ENCODE data around the gene MFAP3L. TPM values are rescaled to one million over a fixed set of nuclear protein-coding genes. Genes with fewer than 3 reads are reported as not detected.
"Not testable (repeated sequence)": the region's sequence is repeated elsewhere in the genome, so short reads cannot be mapped to it uniquely, and the experiment has no call there.

Gene MFAP3L
- total RNA-seq, 1 experiment from 2014 or later, result 7.9 TPM

GRCh38 chr4:169948271-169948670 lies 77.9 kb downstream of the MFAP3L start:
- DNase-seq (ENCODE audit: low read depth, low spot score) (no peak), ATAC-seq (no peak)
- ChIA-PET POLR2A (no interaction called here), CTCF (no interaction called here)
- intact Hi-C loops (cut with micrococcal nuclease; ENCODE audit: unreplicated experiment), result no loop called here
- no peaks in the 10 kb centered on the region for H3K9me3 ChIP-seq (ENCODE audit: control insufficient read depth, insufficient read depth, low read depth, low read length)
- H3K4me3 ChIP-seq (ENCODE audit: low read depth in 2 of 2, low read length in 2 of 2), result no peak overlapping the region
- no peaks in the 10 kb centered on the region for H3K4me1 ChIP-seq (ENCODE audit: control insufficient read depth, insufficient read depth, low read length)
- no TSS peak for BruUV-seq (replicated peaks)
- H3K27me3 ChIP-seq (ENCODE audit: control insufficient read depth, insufficient read depth, low read length), result no peaks in the 10 kb centered on the region
- TF ChIP-seq REST (IDR thresholded peaks at IDR 0.05; ENCODE audit: insufficient read depth in 1 of 2, low read depth in 2 of 2, low read length in 1 of 2), result no peak
- TF ChIP-seq SIN3A (IDR thresholded peaks at IDR 0.05; ENCODE audit: borderline replicate concordance, insufficient read depth, low read depth, low read length), result no peak
- no peak for TF ChIP-seq POLR2AphosphoS5 (IDR thresholded peaks at IDR 0.05; ENCODE audit: low read depth, low read length)
- no peak for TF ChIP-seq CTCF (IDR thresholded peaks at IDR 0.05)
- TF ChIP-seq TCF7L2 (IDR thresholded peaks at IDR 0.05; ENCODE audit: low read depth, low read length), result no peak
- H3K36me3 ChIP-seq (ENCODE audit: control insufficient read depth, insufficient read depth, low read length), result no peaks in the 10 kb centered on the region
- in situ Hi-C loops (cut with HindIII; ENCODE audit: low pct_unique_long_range_greater_than_20kb, low sequenced_read_pairs), result no loop called here
- no peak overlapping the region for H3K27ac ChIP-seq (ENCODE audit: low read length)

- POLR2A ChIA-PET, result no interaction called here
- Histone ChIP-seq H3K4me1 (ENCODE audit: control insufficient read depth, insufficient read depth, low read length) (no peaks in the 10 kb centered on the region), H3K27me3 (ENCODE audit: control insufficient read depth, insufficient read depth, low read length) (no peaks in the 10 kb centered on the region), H3K4me3 (ENCODE audit: low read depth in 2 of 2, low read length in 2 of 2) (no peak overlapping the region), H3K36me3 (ENCODE audit: control insufficient read depth, insufficient read depth, low read length) (no peaks in the 10 kb centered on the region), H3K27ac (ENCODE audit: low read length) (no peak overlapping the region), H3K9me3 (ENCODE audit: control insufficient read depth, insufficient read depth, low read depth, low read length) (no peaks in the 10 kb centered on the region)
- no peak for DNase-seq (ENCODE audit: low read depth, low spot score)
- CTCF ChIA-PET, result no interaction called here
- no TSS peak for BruUV-seq (replicated peaks)
- in situ Hi-C loops (cut with HindIII; ENCODE audit: low pct_unique_long_range_greater_than_20kb, low sequenced_read_pairs), result no loop called here
- intact Hi-C loops (cut with micrococcal nuclease; ENCODE audit: unreplicated experiment), result no loop called here
- ATAC-seq, result no peak
- TF ChIP-seq CTCF (IDR thresholded peaks at IDR 0.05) (no peak), POLR2AphosphoS5 (IDR thresholded peaks at IDR 0.05; ENCODE audit: low read depth, low read length) (no peak), REST (IDR thresholded peaks at IDR 0.05; ENCODE audit: insufficient read depth in 1 of 2, low read depth in 2 of 2, low read length in 1 of 2) (no peak), SIN3A (IDR thresholded peaks at IDR 0.05; ENCODE audit: borderline replicate concordance, insufficient read depth, low read depth, low read length) (no peak), TCF7L2 (IDR thresholded peaks at IDR 0.05; ENCODE audit: low read depth, low read length) (no peak)
Observed at GRCh38 chr4:169945636-169946035, 80.6 kb downstream of the MFAP3L start.

- H3K4me3 ChIP-seq (ENCODE audit: low read depth in 2 of 2, low read length in 2 of 2); BruUV-seq (replicated peaks); H3K9me3 ChIP-seq (ENCODE audit: control insufficient read depth, insufficient read depth, low read depth, low read length); H3K4me1 ChIP-seq (ENCODE audit: control insufficient read depth, insufficient read depth, low read length); POLR2A ChIA-PET; H3K27me3 ChIP-seq (ENCODE audit: control insufficient read depth, insufficient read depth, low read length); H3K27ac ChIP-seq (ENCODE audit: low read length); CTCF ChIA-PET; in situ Hi-C loops (cut with HindIII; ENCODE audit: low pct_unique_long_range_greater_than_20kb, low sequenced_read_pairs); intact Hi-C loops (cut with micrococcal nuclease; ENCODE audit: unreplicated experiment); ATAC-seq; DNase-seq (ENCODE audit: low read depth, low spot score); H3K36me3 ChIP-seq (ENCODE audit: control insufficient read depth, insufficient read depth, low read length): not testable (repeated sequence)
Observed at GRCh38 chr4:169943601-169944000, 82.6 kb downstream of the MFAP3L start.
